A673 (cell line): ENCODE results near the gene CSNK1G2.

Experiments used
- CTCF ChIP-seq: fragments of 300-800, 200-600 bp; sonication (generic); conservative IDR thresholded peaks from 2 replicates; pipeline ENCODE4 v1.5.1; 2017; ENCODE audit warnings: low read depth, mild to moderate bottlenecking, antibody characterized with exemption, low read length, moderate library complexity, mixed read lengths
- EZH2 ChIP-seq: fragments of 200-600 bp; sonication (generic); IDR thresholded peaks from 2 replicates; pipeline ENCODE4 v1.6.1; 2017; ENCODE audit warnings: borderline replicate concordance, low read depth, mild to moderate bottlenecking, mixed read lengths, antibody characterized with exemption, low read length; ENCODE audit not compliant: poor library complexity, severe bottlenecking

GRCh38 chr19:1974381-1975161, 33.6 kb downstream of the CSNK1G2 start:
- TF ChIP-seq EZH2 (no peak), CTCF (no peak)
